Measurements from ENCODE around the gene SUZ12. TPM values are rescaled to one million over a fixed set of nuclear protein-coding genes. Genes with fewer than 3 reads are reported as not detected.
"Not testable (repeated sequence)": the region's sequence is repeated elsewhere in the genome, so short reads cannot be mapped to it uniquely, and the experiment has no call there.

SUZ12 gene
- total and polyA plus RNA-seq, 7 donors: 9.6 to 26.3 (median 21.2) TPM

DNA sequence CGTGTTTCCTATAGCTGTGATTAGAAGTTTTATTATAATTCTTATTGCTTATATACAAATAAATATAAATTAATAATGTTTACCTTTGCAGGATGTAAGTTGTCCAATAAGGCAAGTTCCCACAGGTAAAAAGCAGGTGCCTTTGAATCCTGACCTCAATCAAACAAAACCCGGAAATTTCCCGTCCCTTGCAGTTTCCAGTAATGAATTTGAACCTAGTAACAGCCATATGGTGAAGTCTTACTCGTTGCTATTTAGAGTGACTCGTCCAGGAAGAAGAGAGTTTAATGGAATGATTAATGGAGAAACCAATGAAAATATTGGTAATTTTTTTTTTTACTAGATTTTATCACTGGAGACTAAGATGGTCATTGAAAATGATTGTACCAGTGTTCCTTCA is 38.6 kb downstream of the SUZ12 start:
- intact Hi-C loops (cut with DNase I): not testable (repeated sequence)

DNA sequence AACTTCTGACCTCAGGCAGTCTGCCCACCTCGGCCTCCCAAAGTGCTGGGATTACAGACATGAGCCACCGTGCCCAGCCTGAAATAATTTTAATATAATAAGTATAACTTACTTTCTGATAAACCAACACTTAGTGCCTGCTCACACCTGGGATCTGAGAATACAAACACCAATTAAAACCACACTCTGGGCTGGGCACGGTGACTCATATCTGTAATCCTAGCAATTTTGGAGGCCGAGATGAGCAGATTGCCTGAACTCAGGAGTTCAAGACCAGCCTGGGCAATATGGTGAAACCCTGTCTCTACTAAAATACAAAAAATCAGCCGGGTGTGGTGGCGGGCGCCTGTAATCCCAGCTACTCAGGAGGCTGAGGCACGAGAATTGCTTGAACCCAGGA is 55.0 kb downstream of the SUZ12 start:
- H3K27me3 ChIP-seq; H3K27ac ChIP-seq; H3K4me1 ChIP-seq; intact Hi-C loops (cut with DNase I); H3K4me3 ChIP-seq; DNase-seq; H3K9me3 ChIP-seq: not testable (repeated sequence)
- 91 to 92% methylated on average over 8 of the region's 8 CpGs for WGBS, 2 donors
- H3K36me3 ChIP-seq: peaks cover 23 to 100% (median 46%) of the 10 kb centered on the region in 4 donors

More for the DNA sequence above, 38.6 kb downstream of the SUZ12 start:
- not testable (repeated sequence) for DNase-seq, H3K27me3 ChIP-seq, H3K27ac ChIP-seq, H3K4me1 ChIP-seq, H3K9me3 ChIP-seq, H3K4me3 ChIP-seq
- H3K36me3 ChIP-seq: peaks cover 0 to 58% (median 13%) of the 10 kb centered on the region in 4 donors
- 86 to 90% methylated on average over 5 of the region's 5 CpGs for WGBS, 2 donors

DNA sequence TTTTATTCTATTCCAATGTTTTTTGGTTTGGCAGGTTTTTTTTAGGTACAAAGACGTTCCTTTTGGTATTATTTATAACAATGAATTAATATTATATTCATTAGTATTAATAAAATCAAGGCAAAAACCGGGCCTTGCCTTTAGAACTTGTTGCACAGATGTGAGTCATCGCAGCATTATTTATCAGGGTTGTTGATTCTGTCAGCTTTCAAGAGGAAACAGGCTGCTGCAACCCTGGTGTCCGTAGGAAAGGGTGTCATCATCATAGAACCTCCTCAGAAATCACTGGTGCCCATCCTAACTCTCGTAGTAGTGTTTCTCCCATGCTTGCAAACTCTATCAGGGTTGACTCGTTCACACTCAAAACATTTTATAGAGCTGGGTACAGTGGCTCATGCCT is 60.2 kb downstream of the SUZ12 start:
- Histone ChIP-seq H3K27ac (no peak overlapping the region), H3K4me1 (no peaks in the 10 kb centered on the region), H3K36me3 (peaks cover 13 to 89% (median 27%) of the 10 kb centered on the region in 4 donors), H3K27me3 (no peaks in the 10 kb centered on the region), H3K9me3 (no peaks in the 10 kb centered on the region), H3K4me3 (no peak overlapping the region)
- no peak for DNase-seq
- WGBS, 2 donors: 88 to 97% methylated on average over 6 of the region's 6 CpGs
- intact Hi-C loops (cut with DNase I): no loop called here
- no peak for TF ChIP-seq POLR2A (IDR thresholded peaks at IDR 0.05)
- TF ChIP-seq, protein P1, sequence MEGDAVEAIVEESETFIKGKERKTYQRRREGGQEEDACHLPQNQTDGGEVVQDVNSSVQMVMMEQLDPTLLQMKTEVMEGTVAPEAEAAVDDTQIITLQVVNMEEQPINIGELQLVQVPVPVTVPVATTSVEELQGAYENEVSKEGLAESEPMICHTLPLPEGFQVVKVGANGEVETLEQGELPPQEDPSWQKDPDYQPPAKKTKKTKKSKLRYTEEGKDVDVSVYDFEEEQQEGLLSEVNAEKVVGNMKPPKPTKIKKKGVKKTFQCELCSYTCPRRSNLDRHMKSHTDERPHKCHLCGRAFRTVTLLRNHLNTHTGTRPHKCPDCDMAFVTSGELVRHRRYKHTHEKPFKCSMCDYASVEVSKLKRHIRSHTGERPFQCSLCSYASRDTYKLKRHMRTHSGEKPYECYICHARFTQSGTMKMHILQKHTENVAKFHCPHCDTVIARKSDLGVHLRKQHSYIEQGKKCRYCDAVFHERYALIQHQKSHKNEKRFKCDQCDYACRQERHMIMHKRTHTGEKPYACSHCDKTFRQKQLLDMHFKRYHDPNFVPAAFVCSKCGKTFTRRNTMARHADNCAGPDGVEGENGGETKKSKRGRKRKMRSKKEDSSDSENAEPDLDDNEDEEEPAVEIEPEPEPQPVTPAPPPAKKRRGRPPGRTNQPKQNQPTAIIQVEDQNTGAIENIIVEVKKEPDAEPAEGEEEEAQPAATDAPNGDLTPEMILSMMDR (IDR thresholded peaks at IDR 0.05): no peak
- no peak for TF ChIP-seq EP300 (IDR thresholded peaks at IDR 0.05)

DNA sequence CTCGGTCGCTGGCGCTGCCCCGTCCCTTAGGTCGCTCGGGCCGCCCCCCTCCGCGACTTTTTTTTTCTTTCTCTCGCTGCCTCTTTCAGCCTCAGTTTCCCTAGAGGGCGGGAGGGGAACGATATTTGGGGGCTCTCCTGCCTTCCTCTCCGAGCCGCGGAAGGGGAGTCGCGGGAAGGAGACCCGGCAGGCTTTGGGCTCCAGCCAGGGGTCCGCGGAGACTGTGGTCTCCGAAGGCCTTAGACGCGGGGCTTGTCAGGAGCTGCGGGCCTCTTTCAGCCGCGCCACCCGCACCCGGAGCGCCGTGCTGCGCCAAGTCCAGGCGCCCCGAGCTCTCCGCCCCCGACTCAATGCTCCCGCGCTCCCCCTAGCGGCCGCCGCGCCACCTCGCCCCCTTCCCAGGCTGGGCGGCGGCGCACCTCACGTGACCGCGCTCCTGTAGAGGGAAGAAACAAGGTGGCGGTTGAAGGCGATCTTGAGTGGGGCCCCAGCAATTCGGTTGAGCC is 70.2 kb downstream of the SUZ12 start, which contains the start of gene LRRC37B:
Gene LRRC37B (plus strand): TSS at position 427 of the 506 bp plus-strand sequence. CDS start 14,010 bp downstream, outside the sequence.
- H3K36me3 ChIP-seq: no peaks in the 10 kb centered on the region
- peak within 1 kb of the TSS; percentile 52 to 96 (median 78) for H3K4me3 ChIP-seq
- H3K27ac ChIP-seq: peak within 1 kb of the TSS; percentile 78 to 93 (median 86)
- no peaks in the 10 kb centered on the region for H3K9me3 ChIP-seq
- peak; percentile 92 for DNase-seq
- intact Hi-C loops (cut with DNase I): loop anchor here (2.0 to 5.0 kb wide), 3 partner anchors 120 to 570 kb away; no protein-coding TSS in a partner anchor
- 1% methylated on average over 51 of the region's 51 CpGs for WGBS, 2 donors
- H3K4me1 ChIP-seq: peaks cover 0 to 26% (median 25%) of the 10 kb centered on the region in 4 donors
- TF ChIP-seq POLR2A (IDR thresholded peaks at IDR 0.05): peak in 1 of 2 donors; percentile 13
- TF ChIP-seq, protein P1 (IDR thresholded peaks at IDR 0.05): peak; percentile 80 to 94 (median 88)
- TF ChIP-seq POLR2AphosphoS5 (IDR thresholded peaks at IDR 0.05): peak; percentile 48 to 75 (median 72)
- no peak for TF ChIP-seq EP300 (IDR thresholded peaks at IDR 0.05)
- H3K27me3 ChIP-seq: no peaks in the 10 kb centered on the region

DNA sequence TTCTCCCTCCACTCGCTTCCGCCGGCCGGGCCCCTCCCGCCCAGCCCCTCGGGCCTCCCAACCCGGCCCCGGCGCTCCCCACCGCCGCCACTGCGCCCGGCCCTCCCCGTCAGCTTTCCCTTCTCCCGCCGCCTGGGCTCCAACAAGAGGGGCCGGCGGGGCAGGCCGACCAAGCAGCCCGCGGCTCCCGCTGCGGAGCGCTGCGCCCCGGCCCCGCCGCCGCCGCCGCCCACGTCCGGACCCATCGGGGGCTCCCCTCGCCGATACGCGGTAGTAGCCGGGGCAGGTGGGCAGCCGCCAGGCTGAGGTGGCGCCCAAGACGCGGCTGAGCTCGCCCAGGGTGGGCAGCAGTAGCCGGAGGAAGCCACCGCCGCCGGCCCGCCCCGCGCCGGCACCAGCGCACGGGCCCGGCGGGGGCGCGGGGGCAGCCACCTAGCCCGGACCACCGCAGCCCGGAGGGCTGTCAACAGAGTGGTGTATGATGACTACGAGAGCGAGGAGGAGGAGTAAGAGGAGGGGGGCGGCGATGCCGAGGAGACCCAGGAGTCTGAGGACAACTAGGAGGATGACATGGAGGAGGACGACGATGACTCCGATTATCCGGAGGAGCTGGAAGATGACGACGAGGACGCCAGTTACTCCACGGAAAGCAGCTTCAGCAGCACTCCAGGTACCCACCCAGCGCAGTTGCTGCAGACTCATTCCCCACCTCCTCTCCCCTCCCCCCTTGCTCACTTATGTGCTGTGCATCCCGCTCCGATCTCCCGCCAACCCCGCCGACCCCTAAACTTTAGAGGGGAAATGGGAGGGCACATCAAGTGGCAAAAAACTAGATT is 70.9 kb downstream of the SUZ12 start:
- Histone ChIP-seq H3K4me1 (peaks cover 0 to 26% (median 25%) of the 10 kb centered on the region in 4 donors), H3K27me3 (no peaks in the 10 kb centered on the region), H3K9me3 (no peaks in the 10 kb centered on the region), H3K4me3 (peak overlapping the region; percentile 52 to 96 (median 78)), H3K27ac (peak overlapping the region; percentile 78 to 93 (median 86)), H3K36me3 (no peaks in the 10 kb centered on the region)
- no peak for DNase-seq
- intact Hi-C loops (cut with DNase I): loop anchor here (2.0 to 5.0 kb wide), 3 partner anchors 120 to 571 kb away; no protein-coding TSS in a partner anchor
- TF ChIP-seq EP300 (IDR thresholded peaks at IDR 0.05) (no peak), POLR2A (IDR thresholded peaks at IDR 0.05) (no peak), POLR2AphosphoS5 (IDR thresholded peaks at IDR 0.05) (no peak)
- TF ChIP-seq, protein P1 (IDR thresholded peaks at IDR 0.05): no peak
- 0 to 1% methylated on average over 80 of the region's 80 CpGs for WGBS, 2 donors
